Transverse colon (tissue), 4 donors: Measurements from ENCODE around the gene SEC14L1.

ENCODE experiments used
- CTCF ChIP-seq, 5 experiments: fragments of 200-600 bp in 3 of 5; fragments of 450-650 bp in 2 of 5; sonication (generic) in 3 of 5; IDR thresholded peaks; 1 replicate in 2 of 5; 2 replicates in 3 of 5; pipeline ENCODE4 v1.5.1; 2016 to 2017; ENCODE audit warnings: antibody characterized with exemption in 5 of 5, inconsistent platforms in 3 of 5, mild to moderate bottlenecking in 2 of 5, moderate library complexity in 1 of 5
- EP300 ChIP-seq: sonication (generic); formaldehyde crosslinking; IDR thresholded peaks from one replicate; pipeline ENCODE4 v1.6.1; 2017; ENCODE audit warnings: antibody characterized with exemption, low read depth
- POLR2A ChIP-seq: fragments of 450-650 bp; IDR thresholded peaks from one replicate; pipeline ENCODE4 v1.6.1; 2016; ENCODE audit warnings: antibody characterized with exemption, mild to moderate bottlenecking, moderate library complexity
- POLR2AphosphoS5 ChIP-seq, 3 donors: sonication (generic); formaldehyde crosslinking; IDR thresholded peaks; one replicate each; pipeline ENCODE4 v1.6.1; 2016; ENCODE audit warnings: antibody characterized with exemption in 3 of 3

DNA sequence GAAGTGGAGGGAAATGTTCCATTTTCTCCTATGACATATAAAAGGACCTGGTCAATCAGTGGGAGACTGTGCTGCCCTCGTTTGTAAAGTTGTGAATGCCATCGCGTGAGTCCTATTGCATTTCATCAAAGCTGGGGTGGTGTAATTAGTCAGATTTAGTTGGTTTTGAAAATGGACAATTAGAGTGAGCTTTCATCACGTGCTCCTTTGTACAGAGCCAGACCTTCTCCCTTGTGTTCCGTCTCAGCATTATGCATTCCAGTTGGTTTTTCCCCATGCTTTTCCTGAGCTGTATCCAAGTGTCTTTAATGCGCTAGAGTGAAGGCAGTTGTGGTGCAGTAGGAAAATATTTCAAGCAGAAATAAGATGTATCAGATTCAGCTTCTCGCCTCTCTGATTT, 10.4 kb downstream of the SEC14L1 start:
- TF ChIP-seq CTCF (IDR thresholded peaks at IDR 0.05) (no peak), POLR2A (no peak), POLR2AphosphoS5 (IDR thresholded peaks at IDR 0.05) (no peak), EP300 (no peak)
